HG02840 (cell line): ENCODE measurements around the gene SLC35B2.

Experiments used
- ATAC-seq: cut with Tn5 transposase; IDR thresholded peaks from one replicate; pipeline ENCODE4 v1.9.1; 2021; ENCODE audit warnings: mild to moderate bottlenecking, moderate library complexity, moderate number of reproducible peaks; ENCODE audit not compliant: unreplicated experiment, low FRiP score

SLC35B2 gene

GRCh38 chr6:44224029-44224964 lies 33.0 kb downstream of the SLC35B2 start:
- ATAC-seq: no peak

GRCh38 chr6:44223319-44224028 lies 33.9 kb downstream of the SLC35B2 start, which contains the start of gene SLC29A1:
SLC29A1 (plus strand) TSS chr6:44223595; CDS start chr6:44227314, 3,719 bp downstream.
- ATAC-seq: no peak

- no peak for ATAC-seq
Observed at GRCh38 chr6:44222486-44223318, 34.6 kb downstream of the SLC35B2 start.

DNA sequence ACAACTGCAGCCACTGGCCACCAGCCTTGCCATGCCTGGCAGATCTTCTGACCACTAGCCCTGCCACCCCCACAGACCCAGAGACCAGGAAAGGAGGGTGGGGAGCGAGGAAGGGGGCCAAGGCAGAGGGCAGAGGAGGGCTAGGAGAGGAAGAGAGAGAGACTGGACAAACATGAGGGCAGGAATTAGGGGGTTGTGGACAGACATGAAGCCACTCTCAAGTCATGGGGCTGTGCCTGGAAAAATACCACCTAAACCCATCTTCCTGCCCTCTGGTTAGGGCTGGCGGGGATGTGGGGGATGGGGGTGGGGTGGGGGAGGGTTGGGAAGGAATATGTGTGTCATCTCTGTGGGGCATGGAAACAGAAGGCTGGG lies 35.4 kb downstream of the SLC35B2 start:
- ATAC-seq: no peak

DNA sequence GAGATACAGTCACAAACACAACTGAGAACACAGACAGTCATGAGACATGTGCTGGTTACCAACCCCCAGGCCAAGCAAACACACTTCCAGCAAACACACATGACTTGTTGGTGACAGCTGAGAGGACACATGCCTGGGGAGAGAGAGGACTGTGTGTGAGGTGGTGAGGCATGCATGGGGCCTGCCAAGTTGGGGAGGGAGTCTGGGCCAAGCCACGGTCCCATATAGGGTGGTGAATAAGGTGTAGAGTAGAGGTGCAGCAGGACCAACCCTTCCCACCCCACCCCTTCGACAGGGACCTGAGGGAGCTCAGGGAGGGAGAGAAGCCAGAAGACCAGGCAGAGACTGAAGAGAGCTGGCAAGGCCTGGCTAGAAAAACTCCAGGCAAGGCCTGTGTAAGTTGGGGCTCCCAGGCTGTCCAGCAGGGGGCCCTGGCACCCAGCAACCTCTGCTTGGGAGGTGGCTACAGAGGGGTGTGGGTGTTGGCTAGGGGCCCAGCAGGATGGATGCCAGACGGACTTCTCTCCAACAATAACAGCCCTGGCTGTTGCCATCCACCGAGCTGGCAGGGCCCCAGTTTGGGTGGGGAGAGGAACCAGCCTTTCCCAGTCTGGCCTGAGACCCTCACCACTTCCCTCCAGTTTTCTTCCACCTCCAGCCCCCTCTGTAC lies 35.9 kb downstream of the SLC35B2 start:
- ATAC-seq: peak; percentile 37

GRCh38 chr6:44220913-44221290 lies 36.4 kb downstream of the SLC35B2 start:
- no peak for ATAC-seq

GRCh38 chr6:44219815-44220784 lies 37.2 kb downstream of the SLC35B2 start:
- ATAC-seq: no peak

DNA sequence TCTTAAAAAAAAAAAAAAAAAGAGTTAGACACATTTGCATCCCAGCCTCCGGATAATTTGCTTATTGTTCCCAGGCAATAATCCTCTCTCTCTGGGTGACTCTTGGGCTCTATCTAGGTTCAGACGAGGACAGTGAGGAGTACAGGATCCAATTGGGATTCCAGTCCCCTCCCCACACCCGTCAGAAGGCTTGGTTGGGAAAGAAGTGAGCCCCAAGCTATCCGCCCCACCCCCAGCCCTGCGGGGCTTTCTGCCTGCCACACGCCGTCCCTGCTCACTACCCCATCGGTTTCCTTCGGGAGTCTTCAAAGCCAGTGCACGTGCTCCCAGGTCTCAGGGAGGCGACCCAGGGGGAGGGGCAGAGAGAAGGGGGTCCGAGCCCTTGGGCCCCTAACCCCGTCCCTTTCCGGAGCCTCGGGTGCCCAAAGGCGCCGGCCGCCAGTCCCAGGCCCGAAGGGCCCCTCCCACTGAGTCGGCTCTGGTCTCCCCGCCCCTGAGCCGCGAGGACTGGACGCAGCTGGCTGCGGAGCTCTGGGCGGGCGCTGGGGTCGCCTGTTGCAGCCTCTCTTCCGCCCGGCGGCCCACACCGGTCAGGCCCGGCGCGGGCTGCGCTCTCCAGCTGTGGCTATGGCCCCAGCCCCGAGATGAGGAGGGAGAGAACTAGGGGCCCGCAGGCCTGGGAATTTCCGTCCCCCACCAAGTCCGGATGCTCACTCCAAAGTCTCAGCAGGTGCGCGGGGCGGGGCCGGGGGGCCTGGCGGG lies 38.1 kb downstream of the SLC35B2 start:
- peak; percentile 57 for ATAC-seq

- ATAC-seq: no peak
Observed at GRCh38 chr6:44217332-44218143, 39.8 kb downstream of the SLC35B2 start.

- ATAC-seq: no peak
Observed at GRCh38 chr6:44216677-44217331, 40.5 kb downstream of the SLC35B2 start, which contains the start of gene MYMX. MYMX (plus strand) TSS chr6:44216926; CDS start chr6:44217472, 546 bp downstream.

DNA sequence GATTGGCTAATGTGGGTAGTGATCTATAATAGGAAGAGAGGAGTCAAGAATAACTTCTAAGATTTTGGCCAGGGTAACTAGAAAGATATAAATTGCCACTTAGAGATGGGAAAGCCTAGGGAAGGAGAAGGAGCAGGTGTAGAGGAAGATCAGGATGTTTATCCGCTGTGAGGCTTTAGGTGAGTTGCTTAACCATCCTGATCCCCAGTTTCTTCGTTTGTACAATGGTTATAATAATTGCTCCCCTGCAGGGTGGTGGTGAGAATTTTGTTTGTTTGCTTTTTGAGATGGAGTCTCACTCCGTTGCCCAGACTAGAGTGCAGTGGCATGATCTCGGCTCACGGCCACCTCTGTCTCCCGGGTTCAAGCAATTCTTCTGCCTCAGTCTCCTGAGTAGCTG lies 43.0 kb downstream of the SLC35B2 start:
- ATAC-seq: no peak

- no peak for ATAC-seq
Observed at GRCh38 chr6:44211284-44211683, 46.0 kb downstream of the SLC35B2 start.

- ATAC-seq: no peak
Observed at GRCh38 chr6:44207966-44208365, 49.4 kb downstream of the SLC35B2 start.
